Measurements from ENCODE around the gene GASK1A.

Gene GASK1A

DNA sequence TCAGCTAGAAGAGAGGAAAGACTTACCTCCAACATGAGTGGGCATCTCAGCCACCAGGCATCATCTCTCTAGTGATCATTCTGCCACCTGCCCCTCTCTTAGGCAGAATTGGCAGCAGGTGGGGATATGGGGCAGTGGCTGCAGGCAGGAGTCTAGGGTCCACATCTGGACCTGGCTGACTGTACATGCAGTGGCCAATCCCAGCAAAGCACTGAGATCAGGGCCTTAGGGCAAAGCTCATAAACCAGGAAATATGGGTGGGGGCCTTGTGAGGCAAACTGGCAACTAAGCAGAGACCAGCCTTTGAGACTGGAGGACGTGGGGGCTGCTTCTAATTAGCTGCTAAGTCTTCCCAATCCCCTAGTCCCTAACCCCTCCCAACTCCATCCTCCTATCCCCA is 113.9 kb downstream of the GASK1A start:
- Histone ChIP-seq H3K27ac (no peak overlapping the region), H3K36me3 (ENCODE audit: control insufficient read depth, insufficient read depth, low read length) (no peaks in the 10 kb centered on the region), H3K4me1 (peaks cover 14% of the 10 kb centered on the region), H3K79me2 (peaks cover 12% of the 10 kb centered on the region), H3K9me3 (ENCODE audit: control insufficient read depth, low read length) (no peaks in the 10 kb centered on the region), H2AFZ (no peak overlapping the region), H3K4me2 (ENCODE audit: low read length) (no peak overlapping the region), H3K27me3 (ENCODE audit: control insufficient read depth, insufficient read depth, low read length) (no peaks in the 10 kb centered on the region), H3K4me3 (ENCODE audit: low read depth, low read length) (no peak overlapping the region), H3K9ac (no peak overlapping the region)
- TF ChIP-seq, protein P1, sequence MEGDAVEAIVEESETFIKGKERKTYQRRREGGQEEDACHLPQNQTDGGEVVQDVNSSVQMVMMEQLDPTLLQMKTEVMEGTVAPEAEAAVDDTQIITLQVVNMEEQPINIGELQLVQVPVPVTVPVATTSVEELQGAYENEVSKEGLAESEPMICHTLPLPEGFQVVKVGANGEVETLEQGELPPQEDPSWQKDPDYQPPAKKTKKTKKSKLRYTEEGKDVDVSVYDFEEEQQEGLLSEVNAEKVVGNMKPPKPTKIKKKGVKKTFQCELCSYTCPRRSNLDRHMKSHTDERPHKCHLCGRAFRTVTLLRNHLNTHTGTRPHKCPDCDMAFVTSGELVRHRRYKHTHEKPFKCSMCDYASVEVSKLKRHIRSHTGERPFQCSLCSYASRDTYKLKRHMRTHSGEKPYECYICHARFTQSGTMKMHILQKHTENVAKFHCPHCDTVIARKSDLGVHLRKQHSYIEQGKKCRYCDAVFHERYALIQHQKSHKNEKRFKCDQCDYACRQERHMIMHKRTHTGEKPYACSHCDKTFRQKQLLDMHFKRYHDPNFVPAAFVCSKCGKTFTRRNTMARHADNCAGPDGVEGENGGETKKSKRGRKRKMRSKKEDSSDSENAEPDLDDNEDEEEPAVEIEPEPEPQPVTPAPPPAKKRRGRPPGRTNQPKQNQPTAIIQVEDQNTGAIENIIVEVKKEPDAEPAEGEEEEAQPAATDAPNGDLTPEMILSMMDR (IDR thresholded peaks at IDR 0.05) = no peak

DNA sequence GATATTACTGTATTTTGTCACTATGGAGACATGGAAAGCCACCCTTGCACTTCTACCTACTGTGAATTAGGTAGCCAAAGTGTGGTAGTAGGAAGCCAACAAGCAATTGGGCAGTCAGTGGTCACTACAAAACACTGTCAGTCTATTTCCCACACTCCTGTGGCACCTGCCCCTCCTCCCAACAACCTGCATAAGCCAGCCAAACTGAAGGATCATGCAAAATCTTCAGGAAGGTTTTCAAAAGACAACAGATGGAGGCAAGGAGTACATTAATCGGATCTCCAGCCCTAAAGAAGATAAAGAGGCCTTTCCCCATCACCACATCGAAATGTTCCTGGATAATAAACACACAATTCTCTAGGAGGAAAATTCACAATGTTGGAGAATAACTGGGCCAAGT is 114.9 kb downstream of the GASK1A start:
- peaks cover 16% of the 10 kb centered on the region for H3K79me2 ChIP-seq
- no peak overlapping the region for H2AFZ ChIP-seq
- TF ChIP-seq, protein P1 (IDR thresholded peaks at IDR 0.05) = no peak
- peaks cover 10% of the 10 kb centered on the region for H3K4me1 ChIP-seq
- H3K9me3 ChIP-seq (ENCODE audit: control insufficient read depth, low read length) = no peaks in the 10 kb centered on the region
- no peaks in the 10 kb centered on the region for H3K27me3 ChIP-seq (ENCODE audit: control insufficient read depth, insufficient read depth, low read length)
- H3K4me2 ChIP-seq (ENCODE audit: low read length) = no peak overlapping the region
- H3K4me3 ChIP-seq (ENCODE audit: low read depth, low read length) = no peak overlapping the region
- H3K9ac ChIP-seq = no peak overlapping the region
- H3K36me3 ChIP-seq (ENCODE audit: control insufficient read depth, insufficient read depth, low read length) = no peaks in the 10 kb centered on the region
- H3K27ac ChIP-seq = no peak overlapping the region

DNA sequence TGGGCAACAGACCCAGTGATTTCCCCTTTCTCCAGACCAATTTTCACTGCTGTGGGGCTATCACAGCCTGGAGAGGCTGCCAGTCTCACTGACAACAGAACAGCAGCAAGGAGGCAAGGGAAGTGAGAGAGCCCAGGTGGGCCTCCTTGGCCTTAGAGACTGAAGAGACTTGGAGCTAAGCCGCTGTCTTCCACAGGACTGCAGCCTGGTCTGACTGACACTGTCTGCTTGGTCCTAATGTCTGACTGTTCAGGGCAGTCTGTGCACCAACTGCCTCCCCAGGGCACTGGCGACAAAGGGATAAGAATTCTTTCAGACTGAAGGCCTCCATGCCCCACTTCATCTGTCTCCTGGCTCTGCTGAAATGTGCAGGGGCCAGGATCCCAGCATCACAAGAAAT is 115.3 kb downstream of the GASK1A start:
- Histone ChIP-seq H2AFZ (no peak overlapping the region), H3K4me3 (ENCODE audit: low read depth, low read length) (no peak overlapping the region), H3K27me3 (ENCODE audit: control insufficient read depth, insufficient read depth, low read length) (no peaks in the 10 kb centered on the region), H3K9me3 (ENCODE audit: control insufficient read depth, low read length) (no peaks in the 10 kb centered on the region), H3K4me2 (ENCODE audit: low read length) (no peak overlapping the region), H3K79me2 (peaks cover 16% of the 10 kb centered on the region), H3K27ac (no peak overlapping the region), H3K36me3 (ENCODE audit: control insufficient read depth, insufficient read depth, low read length) (no peaks in the 10 kb centered on the region), H3K4me1 (peaks cover 10% of the 10 kb centered on the region), H3K9ac (no peak overlapping the region)
- TF ChIP-seq, protein P1 (IDR thresholded peaks at IDR 0.05) = no peak

DNA sequence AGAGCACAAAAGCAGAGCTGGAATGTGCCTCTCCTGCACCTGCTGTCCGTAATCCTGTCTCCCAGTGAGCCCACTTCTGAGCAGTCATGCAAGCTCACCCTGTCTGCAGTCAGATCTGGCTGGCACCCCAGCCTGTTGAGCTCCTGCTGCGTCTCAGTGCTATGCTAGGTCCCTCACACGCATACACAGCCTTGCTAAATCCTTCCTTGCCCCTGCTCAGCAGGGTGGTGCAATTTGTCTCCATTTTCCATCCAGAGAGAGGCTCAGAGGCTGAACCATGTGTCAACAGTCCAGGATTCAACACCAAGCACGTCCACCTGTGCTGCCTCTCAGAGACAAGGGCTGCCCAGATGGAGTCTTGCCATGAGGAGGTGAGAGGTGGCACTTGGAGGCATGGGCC is 115.7 kb downstream of the GASK1A start:
- Histone ChIP-seq H3K4me2 (ENCODE audit: low read length) (no peak overlapping the region), H3K79me2 (peaks cover 16% of the 10 kb centered on the region), H3K27me3 (ENCODE audit: control insufficient read depth, insufficient read depth, low read length) (no peaks in the 10 kb centered on the region), H3K9ac (no peak overlapping the region), H3K36me3 (ENCODE audit: control insufficient read depth, insufficient read depth, low read length) (no peaks in the 10 kb centered on the region), H2AFZ (no peak overlapping the region), H3K4me3 (ENCODE audit: low read depth, low read length) (no peak overlapping the region), H3K27ac (no peak overlapping the region), H3K9me3 (ENCODE audit: control insufficient read depth, low read length) (no peaks in the 10 kb centered on the region), H3K4me1 (peaks cover 10% of the 10 kb centered on the region)
- TF ChIP-seq, protein P1 (IDR thresholded peaks at IDR 0.05) = no peak

DNA sequence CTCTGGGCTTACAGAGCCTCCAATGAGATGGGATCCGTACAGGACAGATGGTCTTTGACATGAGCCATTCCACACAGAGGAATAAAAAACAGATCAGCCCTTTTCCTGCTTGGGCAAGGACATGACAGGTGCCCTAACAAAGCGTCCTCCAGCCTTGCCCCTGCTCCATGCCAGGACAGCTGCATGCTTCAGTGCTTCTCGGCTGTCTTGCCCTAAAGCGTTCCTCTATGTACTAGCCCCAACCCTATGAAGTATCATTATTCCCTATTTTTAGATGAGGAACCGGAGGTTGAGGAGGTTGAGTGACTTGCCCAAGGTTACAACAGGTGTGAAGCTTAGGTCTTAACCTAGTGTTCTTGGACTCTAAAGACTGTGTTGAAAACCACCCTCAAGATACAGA is 116.3 kb downstream of the GASK1A start:
- H3K27me3 ChIP-seq (ENCODE audit: control insufficient read depth, insufficient read depth, low read length) = no peaks in the 10 kb centered on the region
- H3K4me2 ChIP-seq (ENCODE audit: low read length) = no peak overlapping the region
- H3K79me2 ChIP-seq = peaks cover 16% of the 10 kb centered on the region
- H3K4me1 ChIP-seq = peaks cover 10% of the 10 kb centered on the region
- no peak overlapping the region for H3K4me3 ChIP-seq (ENCODE audit: low read depth, low read length)
- TF ChIP-seq, protein P1 (IDR thresholded peaks at IDR 0.05) = no peak
- H2AFZ ChIP-seq = no peak overlapping the region
- no peaks in the 10 kb centered on the region for H3K9me3 ChIP-seq (ENCODE audit: control insufficient read depth, low read length)
- no peak overlapping the region for H3K27ac ChIP-seq
- no peaks in the 10 kb centered on the region for H3K36me3 ChIP-seq (ENCODE audit: control insufficient read depth, insufficient read depth, low read length)
- H3K9ac ChIP-seq = no peak overlapping the region

All from parathyroid adenoma (tissue), 2 donors.